SJSA1 (cell line): ENCODE measurements around the gene SENP8. TPM values are rescaled to one million over a fixed set of nuclear protein-coding genes. Genes with fewer than 3 reads are reported as not detected.

Source experiments
- DNase-seq, 2 experiments: peaks; one replicate each; pipeline ENCODE4 v3.0.0-alpha.2; 2015 to 2020; ENCODE audit warnings: low spot score in 2 of 2, low read depth in 1 of 2
- H3K27ac ChIP-seq: fragments of 250-450 bp; sonication (Bioruptor Pico); 2 replicates; pipeline ENCODE4 v1.5.1; 2020; ENCODE audit warnings: mild to moderate bottlenecking, moderate library complexity
- H3K27me3 ChIP-seq: fragments of 250-450 bp; sonication (Bioruptor Pico); replicated peaks from 2 replicates; pipeline ENCODE4 v1.5.1; 2020; ENCODE audit warnings: mild to moderate bottlenecking, moderate library complexity
- H3K36me3 ChIP-seq: fragments of 250-450 bp; sonication (Bioruptor Pico); 2 replicates; pipeline ENCODE4 v1.5.1; 2020; ENCODE audit warnings: mild to moderate bottlenecking
- H3K4me1 ChIP-seq: fragments of 250-450 bp; sonication (Bioruptor Pico); replicated peaks from 2 replicates; pipeline ENCODE4 v1.6.1; 2021; ENCODE audit warnings: mild to moderate bottlenecking
- H3K4me3 ChIP-seq: fragments of 250-450 bp; sonication (Bioruptor Pico); 2 replicates; pipeline ENCODE4 v1.5.1; 2020; ENCODE audit warnings: mild to moderate bottlenecking
- H3K9me3 ChIP-seq: fragments of 250-450 bp; sonication (Bioruptor Pico); replicated peaks from 2 replicates; pipeline ENCODE4 v1.5.1; 2020; ENCODE audit warnings: mild to moderate bottlenecking
- total RNA-seq: library from RNA; depleted of rRNA; stranded (reverse); fragments of >200 nt; shearing (Covaris generic); gene quantifications from 2 replicates; pipeline ENCODE4 v1.2.3, GENCODE V29; 2014

SENP8 gene
- total RNA-seq, 1 experiment from 2014 or later = 2.5 TPM

- peaks cover 9% of the 10 kb centered on the region for H3K4me1 ChIP-seq
- no peak overlapping the region for H3K4me3 ChIP-seq
- no peaks in the 10 kb centered on the region for H3K9me3 ChIP-seq
- H3K27ac ChIP-seq = no peak overlapping the region
- H3K27me3 ChIP-seq = no peaks in the 10 kb centered on the region
- no peaks in the 10 kb centered on the region for H3K36me3 ChIP-seq
- DNase-seq = no peak
Measured at GRCh38 chr15:72153269-72154000, 35.2 kb downstream of the SENP8 start.

DNA sequence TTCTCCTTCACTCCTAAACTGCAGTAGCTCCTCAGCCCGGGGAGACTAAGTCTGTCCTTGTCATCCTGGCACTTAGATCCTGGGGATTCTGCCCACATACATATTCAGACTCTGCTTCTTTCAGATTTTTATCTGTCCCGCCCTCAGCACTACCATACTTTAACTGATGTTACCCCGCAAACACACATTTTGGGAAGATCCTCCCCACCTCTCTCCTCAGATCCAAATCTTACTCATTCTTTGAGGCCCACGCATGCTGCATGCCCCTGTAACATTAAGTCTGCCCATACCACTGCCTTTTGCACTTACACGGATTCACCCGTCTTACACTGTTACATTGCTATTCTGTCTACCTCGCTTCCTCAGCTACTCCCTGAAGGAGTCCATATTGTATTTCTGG is 36.1 kb downstream of the SENP8 start:
- Histone ChIP-seq H3K9me3 (no peaks in the 10 kb centered on the region), H3K4me3 (no peak overlapping the region), H3K36me3 (no peaks in the 10 kb centered on the region), H3K27ac (no peak overlapping the region), H3K27me3 (no peaks in the 10 kb centered on the region), H3K4me1 (peaks cover 9% of the 10 kb centered on the region)
- no peak for DNase-seq

DNA sequence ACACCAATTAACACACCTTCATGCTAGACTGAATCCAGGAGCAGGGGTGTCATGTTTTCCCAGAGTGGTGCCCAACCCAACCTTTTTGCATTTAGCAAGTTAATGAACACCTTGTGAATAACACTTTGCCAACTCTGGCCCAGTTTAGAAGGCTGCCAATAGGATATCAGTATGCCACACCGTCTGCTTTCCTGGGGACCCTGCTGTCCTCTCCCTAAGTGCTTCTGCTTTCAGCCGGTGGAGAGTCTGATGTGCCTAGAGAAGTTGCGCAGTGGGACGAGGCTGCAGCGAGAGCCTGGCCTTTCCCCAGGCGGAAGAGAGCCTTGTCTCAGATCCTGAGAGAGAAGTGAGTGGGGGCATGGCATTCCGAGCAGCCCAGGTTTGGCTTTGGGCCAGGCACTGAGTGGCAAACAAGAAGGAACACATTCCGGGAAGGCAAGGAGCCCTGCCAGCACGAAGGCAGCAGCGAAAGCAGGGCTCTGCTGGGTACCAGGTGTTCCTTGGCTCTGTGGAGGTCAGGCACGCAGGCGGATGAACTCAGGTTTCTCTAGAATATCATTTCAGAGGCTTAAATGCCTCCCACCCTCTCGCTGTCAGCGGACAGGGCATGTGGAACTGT is 36.9 kb downstream of the SENP8 start:
- DNase-seq = peak; percentile 50 to 68
- Histone ChIP-seq H3K36me3 (no peaks in the 10 kb centered on the region), H3K27ac (no peak overlapping the region), H3K4me1 (peaks cover 9% of the 10 kb centered on the region), H3K9me3 (no peaks in the 10 kb centered on the region), H3K4me3 (no peak overlapping the region), H3K27me3 (no peaks in the 10 kb centered on the region)

- peak; percentile 82 for DNase-seq
- Histone ChIP-seq H3K36me3 (no peaks in the 10 kb centered on the region), H3K4me1 (peaks cover 9% of the 10 kb centered on the region), H3K4me3 (peak overlapping the region; percentile 32), H3K27me3 (no peaks in the 10 kb centered on the region), H3K9me3 (no peaks in the 10 kb centered on the region), H3K27ac (no peak overlapping the region)
Measured at GRCh38 chr15:72155635-72156616, 37.7 kb downstream of the SENP8 start.

DNA sequence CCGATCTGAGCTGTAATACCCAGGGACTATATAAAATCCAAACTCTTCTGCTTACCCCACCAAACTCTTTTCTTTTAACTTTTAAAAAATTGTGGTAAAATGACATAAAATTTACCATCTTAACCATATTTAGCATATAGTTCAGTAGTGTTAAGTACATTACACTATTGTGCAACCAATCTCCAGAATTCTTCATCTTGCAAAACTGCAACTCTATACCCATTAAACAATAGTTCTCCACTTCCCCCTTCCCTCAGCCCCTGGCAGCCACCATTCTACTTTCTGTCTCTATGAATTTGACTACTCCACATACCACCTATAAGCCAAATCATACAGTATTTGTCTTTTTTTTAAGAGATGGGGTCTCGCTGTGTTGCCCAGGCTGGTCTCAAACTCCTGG is 38.7 kb downstream of the SENP8 start:
- Histone ChIP-seq H3K4me3 (no peak overlapping the region), H3K4me1 (peaks cover 9% of the 10 kb centered on the region), H3K36me3 (no peaks in the 10 kb centered on the region), H3K27me3 (no peaks in the 10 kb centered on the region), H3K9me3 (no peaks in the 10 kb centered on the region), H3K27ac (no peak overlapping the region)
- DNase-seq = no peak

GRCh38 chr15:72160696-72161245 is 42.6 kb downstream of the SENP8 start:
- no peaks in the 10 kb centered on the region for H3K36me3 ChIP-seq
- H3K4me1 ChIP-seq = peaks cover 1% of the 10 kb centered on the region
- DNase-seq = no peak
- no peaks in the 10 kb centered on the region for H3K27me3 ChIP-seq
- H3K4me3 ChIP-seq = no peak overlapping the region
- no peaks in the 10 kb centered on the region for H3K9me3 ChIP-seq
- no peak overlapping the region for H3K27ac ChIP-seq

- no peaks in the 10 kb centered on the region for H3K9me3 ChIP-seq
- H3K4me3 ChIP-seq = no peak overlapping the region
- H3K27me3 ChIP-seq = no peaks in the 10 kb centered on the region
- H3K36me3 ChIP-seq = no peaks in the 10 kb centered on the region
- H3K4me1 ChIP-seq = no peaks in the 10 kb centered on the region
- no peak for DNase-seq
- H3K27ac ChIP-seq = no peak overlapping the region
Measured at GRCh38 chr15:72161361-72162132, 43.3 kb downstream of the SENP8 start.

DNA sequence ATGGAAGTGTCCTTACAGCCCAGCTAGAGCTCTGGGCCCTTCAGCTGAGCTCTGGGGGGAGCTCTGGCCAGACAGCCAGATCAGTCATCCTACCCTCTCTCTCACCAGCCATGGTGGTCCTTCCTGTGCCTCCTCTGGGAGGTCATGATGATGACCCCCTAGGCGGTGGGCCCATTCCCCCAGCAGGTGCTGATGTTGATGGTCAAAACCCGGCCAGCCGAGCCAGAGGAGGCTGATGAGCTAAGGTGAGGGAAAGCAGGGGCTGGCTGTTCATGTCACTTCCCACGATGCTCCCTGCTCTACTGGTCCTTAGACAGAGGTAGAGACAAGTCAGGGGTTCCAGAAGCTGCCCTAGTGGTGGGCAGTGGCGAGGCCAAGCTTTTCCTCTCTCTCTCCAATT is 44.4 kb downstream of the SENP8 start:
- no peaks in the 10 kb centered on the region for H3K36me3 ChIP-seq
- no peak overlapping the region for H3K27ac ChIP-seq
- no peaks in the 10 kb centered on the region for H3K4me1 ChIP-seq
- no peaks in the 10 kb centered on the region for H3K9me3 ChIP-seq
- DNase-seq = no peak
- H3K4me3 ChIP-seq = no peak overlapping the region
- no peaks in the 10 kb centered on the region for H3K27me3 ChIP-seq

DNA sequence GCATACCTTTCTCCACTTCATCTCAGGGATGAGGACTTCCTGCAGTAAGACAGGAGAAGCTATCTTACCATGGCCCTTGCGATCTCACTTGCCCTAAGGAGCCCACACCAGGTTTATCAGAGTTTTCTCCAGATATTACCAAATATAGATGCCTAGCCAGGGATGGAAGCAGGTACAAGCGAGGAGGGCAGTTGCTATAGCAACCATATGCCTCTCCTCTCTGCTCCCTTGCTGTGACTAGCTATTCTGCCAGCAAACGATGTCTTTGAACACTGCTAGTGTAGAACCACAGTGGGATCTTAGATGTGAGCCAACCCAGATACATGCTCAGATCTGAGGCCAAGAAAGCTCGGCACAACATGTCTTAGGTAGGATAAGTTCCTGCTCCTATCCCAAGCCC is 45.5 kb downstream of the SENP8 start:
- Histone ChIP-seq H3K4me3 (no peak overlapping the region), H3K27me3 (no peaks in the 10 kb centered on the region), H3K4me1 (no peaks in the 10 kb centered on the region), H3K27ac (no peak overlapping the region), H3K36me3 (no peaks in the 10 kb centered on the region), H3K9me3 (no peaks in the 10 kb centered on the region)
- no peak for DNase-seq

DNA sequence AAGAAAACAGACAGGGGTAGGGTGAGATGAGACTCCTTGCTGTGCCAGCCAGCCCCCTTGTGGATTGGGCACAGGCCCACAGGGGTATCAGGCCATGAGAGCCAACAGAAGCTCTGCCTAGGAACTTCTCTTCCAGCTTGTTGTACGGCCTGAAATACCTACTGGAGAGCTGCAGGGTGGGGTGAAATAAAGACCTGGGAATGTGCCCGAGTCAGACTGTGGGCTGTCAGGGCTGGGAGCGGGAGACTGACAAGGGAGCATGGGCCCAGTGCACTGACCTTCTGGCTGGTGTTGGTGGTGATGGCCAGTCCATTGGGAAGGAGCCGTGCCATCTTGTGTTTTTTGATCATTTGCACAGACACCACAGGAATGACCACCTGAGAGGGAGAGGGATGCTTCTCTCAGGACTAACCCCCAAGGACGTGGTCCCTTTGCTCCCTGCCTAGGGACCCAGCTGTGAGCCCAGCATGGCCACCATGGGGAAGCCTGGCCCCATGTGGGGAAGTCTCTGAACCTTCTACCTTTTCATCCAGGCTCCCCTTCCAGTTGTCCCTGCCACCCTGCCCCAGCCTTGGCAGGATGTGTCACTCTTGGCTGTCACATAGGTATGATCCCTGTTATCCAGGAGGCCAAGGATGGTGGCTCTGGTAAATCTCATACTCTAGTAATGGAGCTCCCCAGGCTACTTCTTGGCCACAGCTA is 48.7 kb downstream of the SENP8 start:
- no peaks in the 10 kb centered on the region for H3K9me3 ChIP-seq
- no peaks in the 10 kb centered on the region for H3K36me3 ChIP-seq
- no peaks in the 10 kb centered on the region for H3K27me3 ChIP-seq
- no peaks in the 10 kb centered on the region for H3K4me1 ChIP-seq
- H3K4me3 ChIP-seq = no peak overlapping the region
- H3K27ac ChIP-seq = no peak overlapping the region
- DNase-seq = no peak

- no peaks in the 10 kb centered on the region for H3K36me3 ChIP-seq
- DNase-seq = no peak
- no peaks in the 10 kb centered on the region for H3K9me3 ChIP-seq
- no peak overlapping the region for H3K27ac ChIP-seq
- no peak overlapping the region for H3K4me3 ChIP-seq
- no peaks in the 10 kb centered on the region for H3K27me3 ChIP-seq
- H3K4me1 ChIP-seq = no peaks in the 10 kb centered on the region
Measured at GRCh38 chr15:72167445-72167844, 49.2 kb downstream of the SENP8 start.

DNA sequence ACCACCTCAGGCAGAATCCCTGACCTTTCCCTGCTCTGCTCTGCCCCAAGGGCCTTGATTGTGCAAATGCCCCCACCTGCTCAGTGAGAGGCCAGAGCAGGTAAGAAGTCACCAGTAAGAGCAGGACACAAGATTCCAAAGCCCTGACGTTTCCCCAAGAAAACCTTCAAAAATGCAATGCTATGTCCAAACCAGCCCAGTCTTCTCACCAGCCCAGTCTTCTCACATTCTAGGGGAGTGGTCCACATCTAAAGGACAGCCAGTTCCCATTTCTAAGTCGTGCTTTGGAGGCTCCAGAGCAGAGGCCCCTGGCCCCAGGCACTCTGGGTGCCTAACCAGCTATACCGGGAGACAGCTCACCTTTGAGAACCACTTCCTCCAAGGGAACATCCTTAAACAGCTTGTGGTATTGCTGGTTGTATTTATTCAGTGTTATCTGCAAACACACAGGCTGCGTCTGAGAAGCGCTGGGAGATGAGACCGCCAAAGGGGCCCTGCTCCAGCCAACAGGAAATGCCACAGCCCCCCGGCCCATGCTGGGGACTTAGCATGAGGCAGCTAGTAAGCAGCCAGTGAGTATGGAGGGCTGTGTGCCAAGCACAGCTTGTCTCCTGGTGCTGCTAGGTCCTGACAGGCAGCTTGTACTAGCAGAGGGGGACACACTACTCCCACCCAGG is 50.1 kb downstream of the SENP8 start:
- Histone ChIP-seq H3K4me3 (no peak overlapping the region), H3K36me3 (no peaks in the 10 kb centered on the region), H3K4me1 (no peaks in the 10 kb centered on the region), H3K9me3 (no peaks in the 10 kb centered on the region), H3K27ac (no peak overlapping the region), H3K27me3 (no peaks in the 10 kb centered on the region)
- no peak for DNase-seq
